Dermis blood vessel endothelial cell (primary cell): ENCODE measurements around the gene UBE2V1. TPM values are rescaled to one million over a fixed set of nuclear protein-coding genes. Genes with fewer than 3 reads are reported as not detected.
"Not testable (repeated sequence)": the region's sequence is repeated elsewhere in the genome, so short reads cannot be mapped to it uniquely, and the experiment has no call there.

Experiments used
- DNase-seq: peaks from one replicate; pipeline ENCODE4 v3.0.0; 2010
- total RNA-seq: library from RNA; depleted of rRNA; stranded (reverse); fragments of >200 nt; gene quantifications from 2 replicates; pipeline ENCODE4 v1.2.3, GENCODE V29; 2014

UBE2V1 gene
- total RNA-seq, 1 donor from 2014 or later, result 33.5 TPM

GRCh38 chr20:50094522-50094921 lies 18.4 kb downstream of the UBE2V1 start:
- DNase-seq, result no peak

- peak; percentile 54 for DNase-seq
Measured at GRCh38 chr20:50093240-50093639, 19.7 kb downstream of the UBE2V1 start.

- no peak for DNase-seq
Measured at GRCh38 chr20:50092436-50092835, 20.5 kb downstream of the UBE2V1 start.

- no peak for DNase-seq
Measured at GRCh38 chr20:50089787-50090177, 23.2 kb downstream of the UBE2V1 start.

GRCh38 chr20:50089140-50089786 lies 23.7 kb downstream of the UBE2V1 start:
- DNase-seq, result no peak

- DNase-seq, result no peak
Measured at GRCh38 chr20:50088022-50088421, 24.9 kb downstream of the UBE2V1 start.

- DNase-seq, result peak; percentile 86
Measured at GRCh38 chr20:50085481-50086365, 27.2 kb downstream of the UBE2V1 start.

- DNase-seq, result no peak
Measured at GRCh38 chr20:50085146-50085480, 27.8 kb downstream of the UBE2V1 start.

- DNase-seq, result no peak
Measured at GRCh38 chr20:50083034-50083433, 29.9 kb downstream of the UBE2V1 start.

GRCh38 chr20:50082056-50082455 lies 30.9 kb downstream of the UBE2V1 start:
- DNase-seq, result not testable (repeated sequence)

GRCh38 chr20:50077818-50078601 lies 34.9 kb downstream of the UBE2V1 start:
- no peak for DNase-seq

- no peak for DNase-seq
Measured at GRCh38 chr20:50073500-50073899, 39.5 kb downstream of the UBE2V1 start.

- DNase-seq, result peak; percentile 88
Measured at GRCh38 chr20:50071039-50071888, 41.7 kb downstream of the UBE2V1 start.

- DNase-seq, result peak; percentile 45
Measured at GRCh38 chr20:50070361-50070760, 42.6 kb downstream of the UBE2V1 start.

GRCh38 chr20:50068041-50068651 lies 44.8 kb downstream of the UBE2V1 start:
- no peak for DNase-seq

- no peak for DNase-seq
Measured at GRCh38 chr20:50067461-50067860, 45.5 kb downstream of the UBE2V1 start.

GRCh38 chr20:50067018-50067417 lies 45.9 kb downstream of the UBE2V1 start:
- DNase-seq, result no peak

GRCh38 chr20:50066161-50066834 lies 46.7 kb downstream of the UBE2V1 start:
- DNase-seq, result no peak

GRCh38 chr20:50065325-50065615 lies 47.7 kb downstream of the UBE2V1 start:
- no peak for DNase-seq

GRCh38 chr20:50063763-50064162 lies 49.2 kb downstream of the UBE2V1 start:
- DNase-seq, result not testable (repeated sequence)

GRCh38 chr20:50062006-50062838 lies 50.7 kb downstream of the UBE2V1 start:
- no peak for DNase-seq
